A549 treated with AZD9567 at 1 μM for 4 hours (cell line): ENCODE measurements around the gene TRPM4. TPM values are rescaled to one million over a fixed set of nuclear protein-coding genes. Genes with fewer than 3 reads are reported as not detected.

Experiments used
- total RNA-seq: library from RNA; stranded (reverse); fragments of 200-300 nt; extraction: Qiagen RNA extraction; gene quantifications from 5 replicates; pipeline ENCODE4 v1.2.3, GENCODE V29; 2022; ENCODE audit not compliant: insufficient read depth

Gene TRPM4
- total RNA-seq, result 6.2 to 11.3 TPM (median 9.7 TPM) in 5 replicates

GRCh38 chr19:49157445-49158224, at the start of gene TRPM4:
TRPM4 (plus strand) TSS chr19:49157792; CDS start chr19:49157867, 75 bp downstream.

GRCh38 chr19:49113762-49114629, 43.6 kb upstream of the TRPM4 start, which contains the start of gene LIN7B:
LIN7B (plus strand) TSS chr19:49114370; CDS start chr19:49114405, 35 bp downstream.

DNA sequence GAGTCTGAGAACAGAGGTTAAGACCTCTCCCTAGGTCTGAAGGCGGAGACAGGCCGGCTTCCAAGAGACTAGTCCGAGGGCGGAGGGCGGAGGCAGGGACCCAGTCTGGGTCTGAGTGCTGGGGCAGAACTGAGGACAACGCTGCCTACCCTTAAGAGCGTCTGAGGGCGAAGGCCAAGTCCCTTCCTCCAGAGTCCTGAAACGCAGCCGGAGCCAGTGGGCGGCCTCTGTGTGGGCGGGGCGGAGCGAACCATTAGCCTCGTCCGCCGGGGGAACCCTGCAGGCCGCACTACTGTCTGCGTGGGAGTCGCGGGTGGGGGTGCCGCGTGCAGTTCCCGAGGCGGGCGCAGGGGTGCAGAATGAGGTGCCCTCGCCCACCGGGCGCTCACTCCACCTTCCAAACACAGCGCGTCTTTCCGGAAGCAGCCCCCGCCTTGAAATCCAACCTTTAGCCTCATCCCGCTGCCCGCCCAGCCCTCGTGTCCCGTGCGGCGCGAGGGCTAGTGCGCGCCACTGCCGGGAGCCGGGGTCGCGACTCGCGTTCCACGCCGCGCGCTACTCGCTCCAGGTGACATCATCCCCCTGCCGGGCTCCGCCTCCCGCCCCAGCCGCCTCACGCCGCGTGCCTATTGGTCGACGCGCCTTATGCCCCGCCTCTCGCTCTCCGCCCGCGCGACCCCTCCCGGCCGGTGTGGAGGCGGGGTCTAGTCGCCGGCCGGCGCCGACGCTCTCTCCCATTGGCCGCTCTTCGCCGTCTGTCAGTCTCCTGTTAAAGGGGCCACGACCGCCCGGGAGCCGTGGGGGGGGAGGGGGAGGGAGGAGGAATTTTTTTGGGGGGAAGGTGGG, 38.8 kb upstream of the TRPM4 start, which contains the start of gene C19orf73:
C19orf73 (minus strand) TSS at position 579 of the 846 bp plus-strand sequence; CDS start at position 458, 121 bp downstream.

GRCh38 chr19:49119411-49120324, 37.9 kb upstream of the TRPM4 start, which contains the start of gene PPFIA3:
PPFIA3 (plus strand) TSS chr19:49119544; CDS start chr19:49127874, 8,330 bp downstream.

DNA sequence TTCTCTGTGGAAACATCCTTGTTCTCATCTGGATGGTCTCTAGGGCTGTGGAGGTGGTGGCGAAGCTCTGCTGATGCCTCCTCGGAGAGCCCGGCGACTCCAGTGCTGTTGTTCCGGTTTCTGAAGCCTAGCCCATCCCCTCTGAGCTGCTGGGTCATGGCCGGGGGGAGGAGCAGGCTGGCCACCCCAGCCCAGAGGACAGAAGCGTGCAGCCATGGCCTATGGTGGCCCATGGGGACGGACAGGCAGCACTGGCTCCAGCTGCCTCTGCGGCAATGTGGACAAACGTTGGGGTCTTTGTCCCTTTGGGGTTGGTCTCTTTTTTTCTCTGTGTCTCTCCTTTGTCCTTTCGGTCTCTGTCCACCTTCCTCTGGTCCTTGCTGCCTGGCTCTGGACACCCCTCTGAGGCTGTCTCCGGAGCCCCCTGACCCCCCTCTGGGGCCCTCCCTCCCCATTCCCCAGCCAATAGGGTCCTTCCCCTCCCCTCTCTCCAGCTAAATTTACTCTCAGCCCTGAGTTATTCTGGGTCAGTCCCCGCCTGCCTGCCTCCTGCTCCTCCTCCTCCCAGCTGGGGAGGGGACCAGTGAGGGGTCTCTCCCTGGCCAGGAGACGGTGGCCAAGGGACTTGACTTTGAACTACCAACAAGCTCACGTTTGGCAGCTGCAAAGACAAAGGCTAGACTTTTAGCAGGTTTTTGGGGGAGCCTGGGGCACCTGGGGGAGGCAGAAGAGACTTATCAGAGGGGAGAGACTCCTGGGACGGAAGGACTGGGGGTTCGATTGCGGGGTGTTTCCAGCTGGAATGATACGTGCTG, 2.4 kb upstream of the TRPM4 start, which contains the start of gene HRC:
HRC (minus strand) TSS at position 392 of the 815 bp plus-strand sequence; CDS start at position 233, 159 bp downstream.

Other genes starting within 250 kb of the TRPM4 start
- 1.5 to 1.7 TPM (median 1.5 TPM) in 4 of 5 replicates, not detected in the other for gene DHDH, start 224.1 kb upstream of the TRPM4 start, total RNA-seq
- 289 to 347 TPM (median 317 TPM) in 5 replicates for gene BAX, start 202.9 kb upstream of the TRPM4 start, total RNA-seq
- 15,391 to 23,528 TPM (median 18,182 TPM) in 5 replicates for gene FTL, start 192.5 kb upstream of the TRPM4 start, total RNA-seq
- gene GYS1, start 164.5 kb upstream of the TRPM4 start, total RNA-seq, result 18.5 to 36.7 TPM (median 21.4 TPM) in 5 replicates
- gene RUVBL2, start 163.9 kb upstream of the TRPM4 start, total RNA-seq, result 214 to 245 TPM (median 233 TPM) in 5 replicates
- gene LHB, start 140.7 kb upstream of the TRPM4 start, total RNA-seq, result not detected in 5 replicates
- gene CGB3, start 133.5 kb upstream of the TRPM4 start, total RNA-seq, result 0.16 TPM in 1 of 5 replicates, not detected in the others
- 0.17 to 0.31 TPM (median 0.31 TPM) in 3 of 5 replicates, not detected in the others for gene CGB2, start 125.9 kb upstream of the TRPM4 start, total RNA-seq
- gene CGB1, start 120.9 kb upstream of the TRPM4 start, total RNA-seq, result 0.31 TPM in 1 of 5 replicates, not detected in the others
- 0.27 to 0.72 TPM (median 0.49 TPM) in 4 of 5 replicates, not detected in the other for gene CGB5, start 113.9 kb upstream of the TRPM4 start, total RNA-seq
- 2.3 to 6.3 TPM (median 2.8 TPM) in 5 replicates for gene CGB8, start 108.7 kb upstream of the TRPM4 start, total RNA-seq
- gene CGB7, start 100.0 kb upstream of the TRPM4 start, total RNA-seq, result 0.45 to 0.84 TPM (median 0.56 TPM) in 4 of 5 replicates, not detected in the other
- 0.34 to 0.47 TPM (median 0.40 TPM) in 4 of 5 replicates, not detected in the other for gene NTF4, start 93.0 kb upstream of the TRPM4 start, total RNA-seq
- gene KCNA7, start 85.1 kb upstream of the TRPM4 start, total RNA-seq, result not detected in 5 replicates
- gene SNRNP70, start 72.3 kb upstream of the TRPM4 start, total RNA-seq, result 321 to 348 TPM (median 341 TPM) in 5 replicates
- 5.5 to 9.1 TPM (median 6.9 TPM) in 5 replicates for gene LIN7B, start 43.4 kb upstream of the TRPM4 start, total RNA-seq
- 1.2 to 2.0 TPM (median 1.8 TPM) in 4 of 5 replicates, not detected in the other for gene C19orf73, start 38.6 kb upstream of the TRPM4 start, total RNA-seq
- 3.3 to 9.3 TPM (median 8.5 TPM) in 5 replicates for gene PPFIA3, start 38.2 kb upstream of the TRPM4 start, total RNA-seq
- not detected in 5 replicates for gene HRC, start 2.4 kb upstream of the TRPM4 start, total RNA-seq
- 1.4 to 2.0 TPM (median 1.4 TPM) in 4 of 5 replicates, not detected in the other for gene SLC6A16, start 167.4 kb downstream of the TRPM4 start, total RNA-seq
- not detected in 5 replicates for gene CD37, start 177.6 kb downstream of the TRPM4 start, total RNA-seq
- 13.2 to 33.0 TPM (median 16.2 TPM) in 5 replicates for gene TEAD2, start 204.6 kb downstream of the TRPM4 start, total RNA-seq
- 0.50 to 0.55 TPM (median 0.53 TPM) in 4 of 5 replicates, not detected in the other for gene DKKL1, start 206.1 kb downstream of the TRPM4 start, total RNA-seq
- 0.20 TPM in 1 of 5 replicates, not detected in the others for gene KASH5, start 230.5 kb downstream of the TRPM4 start, total RNA-seq